Epithelial cell of proximal tubule (primary cell): ENCODE data around the gene PRR15L. TPM values are rescaled to one million over a fixed set of nuclear protein-coding genes. Genes with fewer than 3 reads are reported as not detected.

Experiments
- DNase-seq: peaks from one replicate; pipeline ENCODE4 v3.0.0-alpha.2; 2011; ENCODE audit warnings: low read depth
- H3K4me3 ChIP-seq: 2 replicates; pipeline ENCODE4 v1.5.1; 2011; ENCODE audit warnings: low read depth, mild to moderate bottlenecking, low read length
- total RNA-seq: library from RNA; depleted of rRNA; stranded (reverse); fragments of >200 nt; gene quantifications from 2 replicates; pipeline ENCODE4 v1.2.3, GENCODE V29; 2015
- TF ChIP-seq, protein P1 (sequence below): conservative IDR thresholded peaks from 2 replicates; pipeline ENCODE4 v1.5.1; 2012; ENCODE audit warnings: low read depth, mild to moderate bottlenecking, low read length

PRR15L gene
- total RNA-seq, 1 donor from 2014 or later = 3.5 TPM

DNA sequence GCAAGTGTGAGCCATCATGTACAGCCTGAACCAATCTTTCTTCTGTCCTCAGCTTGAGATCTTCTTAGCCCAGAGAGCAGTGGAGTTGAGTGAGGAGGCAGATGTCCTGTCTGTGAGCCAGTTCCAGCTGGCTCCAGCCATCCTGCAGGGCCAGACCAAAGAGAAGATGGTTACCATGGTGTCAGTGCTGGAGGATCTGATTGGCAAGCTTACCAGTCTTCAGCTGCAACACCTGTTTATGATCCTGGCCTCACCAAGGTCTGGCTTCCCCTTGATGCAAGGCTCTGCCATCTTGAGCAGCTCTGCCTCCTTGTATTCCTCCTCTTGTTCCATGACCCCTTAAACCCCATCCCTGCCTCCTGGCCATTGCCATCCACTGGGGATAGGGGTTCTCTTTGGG lies 22.9 kb upstream of the PRR15L start:
- no peak overlapping the region for H3K4me3 ChIP-seq
- DNase-seq = no peak
- TF ChIP-seq, protein P1, sequence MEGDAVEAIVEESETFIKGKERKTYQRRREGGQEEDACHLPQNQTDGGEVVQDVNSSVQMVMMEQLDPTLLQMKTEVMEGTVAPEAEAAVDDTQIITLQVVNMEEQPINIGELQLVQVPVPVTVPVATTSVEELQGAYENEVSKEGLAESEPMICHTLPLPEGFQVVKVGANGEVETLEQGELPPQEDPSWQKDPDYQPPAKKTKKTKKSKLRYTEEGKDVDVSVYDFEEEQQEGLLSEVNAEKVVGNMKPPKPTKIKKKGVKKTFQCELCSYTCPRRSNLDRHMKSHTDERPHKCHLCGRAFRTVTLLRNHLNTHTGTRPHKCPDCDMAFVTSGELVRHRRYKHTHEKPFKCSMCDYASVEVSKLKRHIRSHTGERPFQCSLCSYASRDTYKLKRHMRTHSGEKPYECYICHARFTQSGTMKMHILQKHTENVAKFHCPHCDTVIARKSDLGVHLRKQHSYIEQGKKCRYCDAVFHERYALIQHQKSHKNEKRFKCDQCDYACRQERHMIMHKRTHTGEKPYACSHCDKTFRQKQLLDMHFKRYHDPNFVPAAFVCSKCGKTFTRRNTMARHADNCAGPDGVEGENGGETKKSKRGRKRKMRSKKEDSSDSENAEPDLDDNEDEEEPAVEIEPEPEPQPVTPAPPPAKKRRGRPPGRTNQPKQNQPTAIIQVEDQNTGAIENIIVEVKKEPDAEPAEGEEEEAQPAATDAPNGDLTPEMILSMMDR = no peak

DNA sequence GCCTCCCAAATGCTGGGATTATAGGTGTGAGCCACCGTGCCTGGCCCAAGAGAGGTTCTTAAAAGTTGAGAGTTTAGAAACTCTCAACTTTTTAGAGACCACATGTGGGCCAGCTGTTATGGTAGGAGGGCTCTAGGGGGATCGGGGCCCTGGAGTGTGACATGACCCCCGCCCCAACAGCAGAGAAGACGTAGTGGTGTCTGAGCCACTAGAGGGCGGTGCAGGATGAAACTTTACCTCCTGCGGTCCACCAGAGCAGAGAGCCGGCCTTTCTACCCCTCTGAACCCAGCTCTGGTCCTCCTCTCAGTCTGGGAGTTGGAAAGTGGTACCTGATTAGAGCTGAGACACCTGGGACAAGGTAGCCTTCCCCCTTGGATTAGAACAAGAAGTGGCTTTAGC lies 20.6 kb upstream of the PRR15L start:
- H3K4me3 ChIP-seq = no peak overlapping the region

DNA sequence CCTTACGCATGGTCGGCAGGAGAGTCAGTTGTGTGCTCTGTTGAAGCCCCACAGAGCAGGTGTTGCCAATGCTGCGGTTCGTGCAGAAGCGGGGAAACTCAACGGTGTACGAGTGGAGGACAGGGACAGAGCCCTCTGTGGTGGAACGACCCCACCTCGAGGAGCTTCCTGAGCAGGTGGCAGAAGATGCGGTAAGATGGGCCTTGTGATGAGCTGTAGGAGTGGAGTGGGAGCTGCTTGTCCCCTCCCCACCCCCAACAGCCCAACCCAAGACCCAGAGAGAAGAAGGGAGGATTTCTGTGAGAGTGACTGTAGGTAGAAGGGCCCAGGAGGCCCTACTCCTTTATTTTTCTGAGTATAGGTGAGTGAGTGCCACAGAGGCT lies 18.1 kb upstream of the PRR15L start:
- TF ChIP-seq, protein P1 = no peak
- H3K4me3 ChIP-seq = no peak overlapping the region
- DNase-seq = no peak

More for the DNA sequence above, 20.6 kb upstream of the PRR15L start:
- TF ChIP-seq, protein P1 = peak; percentile 79
- DNase-seq = no peak

DNA sequence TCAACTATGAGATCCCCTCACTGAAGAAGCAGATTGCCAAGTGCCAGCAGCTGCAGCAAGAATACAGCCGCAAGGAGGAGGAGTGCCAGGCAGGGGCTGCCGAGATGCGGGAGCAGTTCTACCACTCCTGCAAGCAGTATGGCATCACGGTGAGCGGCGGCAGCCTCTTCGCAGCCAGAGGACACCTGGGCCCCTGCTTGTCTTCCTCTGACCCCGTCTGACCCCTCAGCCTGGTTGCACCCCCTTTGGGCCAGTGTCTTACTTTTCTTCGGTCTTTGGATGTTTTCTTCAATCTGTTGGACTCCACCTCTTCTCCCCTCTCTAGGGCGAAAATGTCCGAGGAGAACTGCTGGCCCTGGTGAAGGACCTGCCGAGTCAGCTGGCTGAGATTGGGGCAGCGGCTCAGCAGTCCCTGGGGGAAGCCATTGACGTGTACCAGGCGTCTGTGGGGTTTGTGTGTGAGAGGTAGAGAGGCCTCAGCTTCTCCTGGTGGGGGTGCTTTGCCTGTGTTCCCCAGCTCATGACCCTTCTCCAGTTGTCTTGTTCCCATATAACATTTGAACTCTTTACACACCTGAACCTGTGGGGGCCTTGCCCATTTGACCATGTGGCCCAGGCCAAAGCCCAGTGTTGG lies 17.6 kb upstream of the PRR15L start:
- DNase-seq = no peak
- TF ChIP-seq, protein P1 = peak; percentile 13
- H3K4me3 ChIP-seq = no peak overlapping the region

DNA sequence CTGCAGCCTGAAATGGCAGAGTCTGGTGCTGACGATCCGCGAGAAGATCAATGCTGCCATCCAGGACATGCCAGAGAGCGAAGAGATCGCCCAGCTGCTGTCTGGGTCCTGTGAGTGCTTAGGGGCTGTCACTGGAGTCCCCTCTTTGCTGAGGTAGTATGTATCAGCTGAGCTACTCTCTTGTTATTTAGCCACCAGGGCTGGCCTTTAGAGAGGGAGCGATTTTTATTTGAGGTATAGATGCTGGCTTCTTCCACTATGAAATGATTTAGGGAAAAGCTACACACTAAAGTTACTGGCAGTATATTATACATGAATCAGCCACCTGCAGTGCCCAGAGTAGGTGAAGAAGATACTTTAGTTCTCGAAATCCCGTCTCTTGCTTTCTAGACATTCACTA lies 15.9 kb upstream of the PRR15L start:
- DNase-seq = no peak
- TF ChIP-seq, protein P1 = no peak
- H3K4me3 ChIP-seq = no peak overlapping the region

DNA sequence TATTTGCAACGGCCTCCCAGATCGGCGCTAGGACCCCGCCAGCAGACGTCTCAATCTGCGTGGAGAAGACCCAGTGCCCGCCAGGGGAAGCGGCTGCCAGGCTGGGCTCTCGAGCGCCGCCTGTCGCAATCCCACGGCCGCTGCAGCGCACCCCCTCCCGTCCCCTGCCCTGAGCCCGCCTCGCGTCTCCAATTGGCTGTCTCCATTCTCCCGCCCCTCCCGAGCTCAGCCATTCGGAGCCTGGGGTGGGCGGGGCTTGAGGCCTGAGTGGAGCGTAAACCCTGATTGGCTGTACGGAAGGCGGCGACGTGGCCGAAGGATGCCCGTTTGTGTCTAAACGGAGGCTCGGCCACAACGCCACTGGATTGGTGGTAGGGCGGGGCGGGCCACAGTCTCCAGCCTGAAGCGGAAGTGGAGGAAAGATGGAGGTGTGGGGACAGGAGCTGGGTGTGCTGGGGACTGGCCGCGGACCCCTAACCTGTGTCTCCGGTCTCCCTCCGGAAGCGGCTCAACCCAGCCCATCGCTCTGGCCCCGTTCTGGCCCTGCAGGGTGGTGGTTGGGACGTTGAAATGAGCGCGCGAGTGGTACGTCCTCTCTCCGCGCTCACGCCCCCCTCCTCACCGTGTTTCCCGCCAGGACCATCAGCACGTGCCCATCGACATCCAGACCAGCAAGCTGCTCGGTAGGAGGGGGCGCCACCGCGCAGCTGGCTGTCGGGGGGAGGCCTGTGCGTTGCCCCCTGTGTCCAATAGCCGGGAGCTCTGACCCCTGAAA lies 13.2 kb upstream of the PRR15L start, which contains the start of gene CDK5RAP3:
Gene CDK5RAP3 (plus strand): TSS at position 389 of the 775 bp plus-strand sequence. CDS start 34 bp downstream, at position 423.
- H3K4me3 ChIP-seq = peak within 1 kb of the TSS; percentile 90
- peak; percentile 78 for DNase-seq
- TF ChIP-seq, protein P1 = peak; percentile 84
